Measurements from ENCODE around the gene CCDC192. TPM values are rescaled to one million over a fixed set of nuclear protein-coding genes. Genes with fewer than 3 reads are reported as not detected.

Gene CCDC192
- total and polyA plus RNA-seq, 2 of the 4 experiments (the other 2 are of a cell fraction): not detected

GRCh38 chr5:127801751-127802476 is 98.7 kb downstream of the CCDC192 start:
- Histone ChIP-seq H3K9ac (ENCODE audit: low read depth, low read length) (no peak overlapping the region), H2BK120ac (ENCODE audit: low read depth, low read length) (peak overlapping the region; percentile 46), H3K4ac (ENCODE audit: low read depth, low read length) (peak overlapping the region; percentile 78), H3K56ac (ENCODE audit: extremely low read depth, insufficient read depth, low read length) (no peak overlapping the region; the same call in 1 of the 2 replicates), H2BK20ac (ENCODE audit: low read depth, low read length) (peak overlapping the region; percentile 82), H3K4me1 (ENCODE audit: control insufficient read depth, insufficient read depth, low read length) (peaks cover 9% of the 10 kb centered on the region), H4K5ac (ENCODE audit: low read depth, low read length) (peak overlapping the region; percentile 2; the same call in 1 of the 2 replicates), H3K27ac (ENCODE audit: insufficient read depth, low read length) (peak overlapping the region; percentile 34), H3K9me1 (ENCODE audit: insufficient read depth, low read length) (peaks cover 6% of the 10 kb centered on the region; the same call in 1 of the 2 replicates), H4K8ac (ENCODE audit: low read depth in 2 of 2, low read length in 2 of 2) (peak overlapping the region; percentile 14 to 23; a peak in 2 of 4 replicates), H2BK15ac (ENCODE audit: low read depth, low read length) (peak overlapping the region; percentile 75; the same call in 1 of the 3 replicates), H3K18ac (ENCODE audit: low read depth, low read length) (peak overlapping the region; percentile 82; the same call in 1 of the 2 replicates), H3K14ac (replicated peaks; ENCODE audit: low read depth, low read length) (peak overlapping the region; percentile 70), H3K4me2 (ENCODE audit: low read depth, low read length) (peak overlapping the region; percentile 30; the same call in 1 of the 2 replicates), H2AK5ac (ENCODE audit: low read depth, low read length) (peak overlapping the region; percentile 39; the same call in 1 of the 2 replicates), H4K20me1 (ENCODE audit: insufficient read depth, low read length) (no peaks in the 10 kb centered on the region), H3K9me3 (ENCODE audit: control insufficient read depth, insufficient read depth, low read length) (no peaks in the 10 kb centered on the region), H2BK5ac (ENCODE audit: low read depth, low read length, poor library complexity, severe bottlenecking) (peak overlapping the region; percentile 79), H3K4me3 (ENCODE audit: insufficient read depth, low read depth, low read length) (no peak overlapping the region), H3K27me3 (ENCODE audit: control insufficient read depth, insufficient read depth, low read length) (no peaks in the 10 kb centered on the region), H3K23ac (ENCODE audit: low read depth, low read length) (peak overlapping the region; percentile 63), H2AFZ (replicated peaks; ENCODE audit: low read length, poor library complexity) (peak overlapping the region; percentile 71), H3K36me3 (ENCODE audit: control insufficient read depth, insufficient read depth, low read length) (no peaks in the 10 kb centered on the region), H3K79me1 (ENCODE audit: low read depth in 1 of 2, low read length in 2 of 2) (no peaks in the 10 kb centered on the region), H4K91ac (ENCODE audit: insufficient read depth, low read depth, low read length) (peak overlapping the region; percentile 75), H2AK9ac (replicated peaks; ENCODE audit: low read depth, low read length, poor library complexity) (no peak overlapping the region)
- dilution Hi-C loops (cut with HindIII; ENCODE audit: low sequenced_read_pairs, unreplicated experiment): no loop called here
- in situ Hi-C loops (cut with MboI; ENCODE audit: low sequenced_read_pairs): no loop called here
- peak; percentile 73 for DNase-seq
- ChIA-PET CTCF (interaction anchor here (0.8 kb wide), 1 partner anchor 15 kb away, joined by 4 read pairs; no protein-coding TSS in a partner anchor), POLR2A (ENCODE audit: unreplicated experiment) (no interaction called here)
- no TSS peak for BruUV-seq (replicated peaks)
- intact Hi-C loops (cut with micrococcal nuclease): no loop called here
- peak; percentile 82 for ATAC-seq (ENCODE audit: low read depth)
- WGBS, 2 experiments (ENCODE audit: extremely low coverage in 2 of 2, insufficient read length in 1 of 2): 44% methylated on average over 1 of the region's 2 CpGs; no CpG with 5 or more reads in 1 of the 2 experiments
- no peak for TF ChIP-seq POLR2A (IDR thresholded peaks at IDR 0.05; ENCODE audit: low read depth, low read length)
- peak; percentile 72 for TF ChIP-seq MAFK (IDR thresholded peaks at IDR 0.05; ENCODE audit: low read depth, low read length)
- TF ChIP-seq RFX5 (IDR thresholded peaks at IDR 0.05; ENCODE audit: low read depth, low read length): no peak
- TF ChIP-seq MAZ (IDR thresholded peaks at IDR 0.05; ENCODE audit: borderline replicate concordance, low read depth, low read length): no peak

Measured in IMR-90 (cell line).